ENCODE results near the gene ICE1.
"Not testable (repeated sequence)": the region's sequence is repeated elsewhere in the genome, so short reads cannot be mapped to it uniquely, and the experiment has no call there.

ICE1 gene

GRCh38 chr5:5453131-5453530, 30.7 kb downstream of the ICE1 start:
- no peak for DNase-seq (ENCODE audit: low read depth in 2 of 2)

GRCh38 chr5:5454391-5454790, 31.9 kb downstream of the ICE1 start:
- DNase-seq (ENCODE audit: low read depth in 2 of 2) = no peak

GRCh38 chr5:5456858-5457257, 34.4 kb downstream of the ICE1 start:
- DNase-seq (ENCODE audit: low read depth in 2 of 2) = no peak

- no peak for DNase-seq (ENCODE audit: low read depth in 2 of 2)
Measured at GRCh38 chr5:5460311-5460710, 37.8 kb downstream of the ICE1 start.

- DNase-seq (ENCODE audit: low read depth in 2 of 2) = no peak
Measured at GRCh38 chr5:5461012-5461411, 38.5 kb downstream of the ICE1 start.

- DNase-seq (ENCODE audit: low read depth in 2 of 2) = no peak
Measured at GRCh38 chr5:5464036-5464715, 41.7 kb downstream of the ICE1 start.

- DNase-seq (ENCODE audit: low read depth in 2 of 2) = no peak
Measured at GRCh38 chr5:5466227-5466626, 43.8 kb downstream of the ICE1 start.

GRCh38 chr5:5467737-5468136, 45.3 kb downstream of the ICE1 start:
- no peak for DNase-seq (ENCODE audit: low read depth in 2 of 2)

- DNase-seq (ENCODE audit: low read depth in 2 of 2) = no peak
Measured at GRCh38 chr5:5470933-5471332, 48.5 kb downstream of the ICE1 start.

- DNase-seq (ENCODE audit: low read depth in 2 of 2) = no peak
Measured at GRCh38 chr5:5473226-5473625, 50.7 kb downstream of the ICE1 start.

- no peak for DNase-seq (ENCODE audit: low read depth in 2 of 2)
Measured at GRCh38 chr5:5474961-5475360, 52.5 kb downstream of the ICE1 start.

- DNase-seq (ENCODE audit: low read depth in 2 of 2) = no peak
Measured at GRCh38 chr5:5475975-5476374, 53.5 kb downstream of the ICE1 start.

- DNase-seq (ENCODE audit: low read depth in 2 of 2) = not testable (repeated sequence)
Measured at GRCh38 chr5:5479578-5479977, 57.1 kb downstream of the ICE1 start.

GRCh38 chr5:5480481-5481111, 58.1 kb downstream of the ICE1 start:
- DNase-seq (ENCODE audit: low read depth in 2 of 2) = no peak

GRCh38 chr5:5481206-5481605, 58.7 kb downstream of the ICE1 start:
- DNase-seq (ENCODE audit: low read depth in 2 of 2) = no peak

- no peak for DNase-seq (ENCODE audit: low read depth in 2 of 2)
Measured at GRCh38 chr5:5481633-5482032, 59.2 kb downstream of the ICE1 start.

- no peak for DNase-seq (ENCODE audit: low read depth in 2 of 2)
Measured at GRCh38 chr5:5483350-5483749, 60.9 kb downstream of the ICE1 start.

- no peak for DNase-seq (ENCODE audit: low read depth in 2 of 2)
Measured at GRCh38 chr5:5483880-5484598, 61.6 kb downstream of the ICE1 start.

GRCh38 chr5:5486122-5486521, 63.6 kb downstream of the ICE1 start:
- DNase-seq (ENCODE audit: low read depth in 2 of 2) = peak in 1 of 2 donors; percentile 17

GRCh38 chr5:5487585-5488360, 65.3 kb downstream of the ICE1 start:
- DNase-seq (ENCODE audit: low read depth in 2 of 2) = no peak

- no peak for DNase-seq (ENCODE audit: low read depth in 2 of 2)
Measured at GRCh38 chr5:5490774-5491347, 68.4 kb downstream of the ICE1 start.

Data from stimulated activated CD8-positive, alpha-beta memory T cell treated with anti-CD3 and anti-CD28 coated beads, Interleukin-7, amount 100 ng/mL, for 4 hours (primary cell).